GDM1 (cell line): Measurements from ENCODE around the gene PRR3.

Experiments
- DNase-seq: peaks from one replicate; lab custom pipeline; 2025; lab: John Stamatoyannopoulos, UW

PRR3 gene

DNA sequence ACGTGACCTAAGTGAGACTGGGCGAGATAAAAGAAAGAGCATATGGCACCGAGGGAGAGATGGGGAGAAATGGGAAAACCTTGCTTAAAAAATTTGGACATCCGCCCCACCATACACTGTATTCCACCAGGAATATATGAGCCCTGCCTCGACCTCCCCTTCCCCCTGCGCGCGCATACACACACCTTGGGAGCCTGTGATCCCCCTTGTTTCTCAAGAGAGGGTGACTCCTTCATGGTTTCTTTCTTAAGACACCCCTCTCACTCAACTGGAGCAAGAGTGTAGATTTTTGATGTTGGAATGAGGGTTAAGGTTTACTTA lies 14.6 kb downstream of the PRR3 start:
- DNase-seq, result no peak

DNA sequence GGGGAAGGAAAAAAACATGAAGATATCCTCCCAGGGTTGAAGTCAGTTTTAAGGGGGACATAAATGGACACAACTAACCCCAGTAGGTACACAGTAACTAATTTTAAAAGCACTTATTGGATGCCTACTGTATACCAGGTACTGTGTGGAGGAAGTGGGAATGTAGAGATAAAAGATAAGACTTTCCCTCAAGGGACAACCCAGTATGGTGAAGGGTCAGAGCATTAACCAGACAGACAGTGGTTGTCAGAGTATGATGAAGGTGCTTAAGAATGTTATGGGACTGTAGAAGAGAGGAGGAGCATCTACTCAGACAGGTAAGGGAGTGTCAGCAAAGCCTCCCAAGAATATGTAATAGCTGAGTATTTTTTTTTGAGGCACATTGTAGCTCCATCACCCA lies 15.1 kb downstream of the PRR3 start:
- no peak for DNase-seq

DNA sequence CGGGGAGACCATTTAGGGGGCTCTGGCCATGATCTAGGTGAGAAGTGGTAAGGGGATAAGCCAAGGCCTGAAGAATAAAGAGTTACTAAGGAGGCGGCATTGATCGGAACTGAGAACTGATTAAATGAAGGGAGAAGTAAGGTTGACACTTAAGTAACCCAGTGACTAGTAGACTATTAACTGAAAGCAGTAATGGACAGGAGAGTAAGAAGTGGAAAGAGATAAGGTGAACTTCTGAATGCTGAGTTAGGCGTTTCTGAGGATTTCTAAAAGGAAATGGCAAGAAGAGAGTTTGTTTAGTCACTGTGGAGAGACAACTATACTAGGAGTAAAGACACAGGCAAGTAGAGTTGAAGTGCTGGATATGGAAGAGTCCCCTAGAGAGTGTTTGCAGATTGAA lies 16.0 kb downstream of the PRR3 start:
- no peak for DNase-seq

DNA sequence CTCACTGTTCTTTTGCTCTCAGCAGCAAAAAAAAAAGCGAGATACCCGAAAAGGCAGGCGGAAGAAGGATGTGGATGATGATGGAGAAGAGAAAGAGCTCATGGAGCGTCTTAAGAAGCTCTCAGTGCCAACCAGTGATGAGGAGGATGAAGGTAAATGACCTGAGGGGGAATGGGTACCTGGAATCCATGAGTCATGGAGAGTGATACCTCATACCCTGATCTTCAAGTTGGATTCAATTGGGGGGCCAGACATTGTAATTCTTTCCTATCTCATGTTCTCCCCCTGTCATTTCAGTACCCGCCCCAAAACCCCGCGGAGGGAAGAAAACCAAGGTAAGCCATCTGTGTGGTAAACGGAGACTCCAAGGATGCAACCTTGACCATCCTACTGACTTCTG lies 21.0 kb downstream of the PRR3 start:
- DNase-seq, result no peak

DNA sequence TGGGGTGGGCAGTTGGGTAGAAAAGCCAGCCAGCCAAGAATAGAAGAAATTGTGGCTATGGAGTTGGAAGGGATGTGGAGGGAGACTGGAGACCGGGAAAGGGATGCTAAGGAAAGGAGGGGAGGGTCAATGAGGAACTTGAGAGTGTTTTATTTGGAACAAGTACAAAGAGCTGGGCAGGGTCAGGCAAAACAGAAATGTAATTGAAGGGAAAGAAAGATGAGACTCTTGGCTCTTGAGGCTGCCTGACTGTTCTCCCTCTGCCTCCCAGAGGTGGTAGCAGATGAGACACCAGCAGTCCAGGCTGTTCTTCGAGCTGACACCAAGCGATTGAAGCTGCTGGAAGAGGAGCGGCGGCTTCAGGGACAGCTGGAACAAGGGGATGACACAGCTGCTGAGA lies 26.8 kb downstream of the PRR3 start:
- DNase-seq, result no peak

DNA sequence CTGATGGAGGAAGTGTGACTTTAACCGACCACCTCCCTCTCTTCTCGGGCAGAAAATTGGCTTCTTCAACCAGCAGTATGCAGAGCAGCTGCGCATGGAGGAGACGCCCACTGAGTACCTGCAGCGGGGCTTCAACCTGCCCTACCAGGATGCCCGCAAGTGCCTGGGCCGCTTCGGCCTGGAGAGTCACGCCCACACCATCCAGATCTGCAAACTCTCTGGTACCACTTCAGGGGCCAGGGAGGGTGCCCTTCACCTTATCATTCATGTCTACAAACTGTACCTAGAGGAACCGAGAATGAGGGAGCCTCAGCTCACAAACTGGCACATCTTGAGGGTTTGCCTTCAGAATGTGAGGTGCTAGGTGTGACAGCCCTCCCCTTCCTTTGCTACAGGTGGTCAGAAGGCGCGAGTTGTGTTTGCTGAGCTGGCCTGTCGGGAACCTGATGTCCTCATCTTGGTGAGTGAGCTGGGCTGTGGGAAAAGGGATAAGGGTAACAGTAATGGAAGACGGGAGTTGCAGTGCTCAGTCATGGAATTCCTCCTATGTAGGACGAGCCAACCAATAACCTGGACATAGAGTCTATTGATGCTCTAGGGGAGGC lies 32.8 kb downstream of the PRR3 start:
- DNase-seq, result no peak

DNA sequence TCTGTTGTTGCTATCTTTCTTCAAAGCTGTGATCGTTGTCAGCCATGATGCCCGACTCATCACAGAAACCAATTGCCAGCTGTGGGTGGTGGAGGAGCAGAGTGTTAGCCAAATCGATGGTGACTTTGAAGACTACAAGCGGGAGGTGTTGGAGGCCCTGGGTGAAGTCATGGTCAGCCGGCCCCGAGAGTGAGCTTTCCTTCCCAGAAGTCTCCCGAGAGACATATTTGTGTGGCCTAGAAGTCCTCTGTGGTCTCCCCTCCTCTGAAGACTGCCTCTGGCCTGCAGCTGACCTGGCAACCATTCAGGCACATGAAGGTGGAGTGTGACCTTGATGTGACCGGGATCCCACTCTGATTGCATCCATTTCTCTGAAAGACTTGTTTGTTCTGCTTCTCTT lies 33.4 kb downstream of the PRR3 start:
- DNase-seq, result no peak

DNA sequence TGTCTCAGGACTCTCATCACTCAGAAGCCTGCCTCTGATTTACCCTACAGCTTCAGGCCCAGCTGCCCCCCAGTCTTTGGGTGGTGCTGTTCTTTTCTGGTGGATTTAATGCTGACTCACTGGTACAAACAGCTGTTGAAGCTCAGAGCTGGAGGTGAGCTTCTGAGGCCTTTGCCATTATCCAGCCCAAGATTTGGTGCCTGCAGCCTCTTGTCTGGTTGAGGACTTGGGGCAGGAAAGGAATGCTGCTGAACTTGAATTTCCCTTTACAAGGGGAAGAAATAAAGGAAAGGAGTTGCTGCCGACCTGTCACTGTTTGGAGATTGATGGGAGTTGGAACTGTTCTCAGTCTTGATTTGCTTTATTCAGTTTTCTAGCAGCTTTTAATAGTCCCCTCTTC lies 33.9 kb downstream of the PRR3 start:
- DNase-seq, result no peak

DNA sequence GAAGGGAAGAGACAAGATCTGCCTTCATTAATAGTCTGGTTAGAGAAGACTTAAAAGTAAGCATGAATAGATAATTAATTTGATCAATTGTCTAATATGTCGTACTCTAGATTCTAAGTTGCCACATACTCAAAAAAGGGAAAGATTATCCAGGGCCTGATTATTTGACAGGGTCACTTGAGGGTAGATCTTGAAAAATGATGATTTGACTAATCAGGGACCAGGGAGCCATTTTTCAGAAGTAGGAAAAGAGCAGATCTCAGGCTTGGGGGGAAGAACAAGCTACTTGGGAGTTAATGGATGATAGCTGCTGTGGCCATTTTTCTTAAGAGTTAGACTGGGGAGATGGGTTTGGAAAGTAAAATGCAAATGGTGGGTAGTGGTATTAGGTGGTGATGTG lies 35.2 kb downstream of the PRR3 start:
- no peak for DNase-seq

DNA sequence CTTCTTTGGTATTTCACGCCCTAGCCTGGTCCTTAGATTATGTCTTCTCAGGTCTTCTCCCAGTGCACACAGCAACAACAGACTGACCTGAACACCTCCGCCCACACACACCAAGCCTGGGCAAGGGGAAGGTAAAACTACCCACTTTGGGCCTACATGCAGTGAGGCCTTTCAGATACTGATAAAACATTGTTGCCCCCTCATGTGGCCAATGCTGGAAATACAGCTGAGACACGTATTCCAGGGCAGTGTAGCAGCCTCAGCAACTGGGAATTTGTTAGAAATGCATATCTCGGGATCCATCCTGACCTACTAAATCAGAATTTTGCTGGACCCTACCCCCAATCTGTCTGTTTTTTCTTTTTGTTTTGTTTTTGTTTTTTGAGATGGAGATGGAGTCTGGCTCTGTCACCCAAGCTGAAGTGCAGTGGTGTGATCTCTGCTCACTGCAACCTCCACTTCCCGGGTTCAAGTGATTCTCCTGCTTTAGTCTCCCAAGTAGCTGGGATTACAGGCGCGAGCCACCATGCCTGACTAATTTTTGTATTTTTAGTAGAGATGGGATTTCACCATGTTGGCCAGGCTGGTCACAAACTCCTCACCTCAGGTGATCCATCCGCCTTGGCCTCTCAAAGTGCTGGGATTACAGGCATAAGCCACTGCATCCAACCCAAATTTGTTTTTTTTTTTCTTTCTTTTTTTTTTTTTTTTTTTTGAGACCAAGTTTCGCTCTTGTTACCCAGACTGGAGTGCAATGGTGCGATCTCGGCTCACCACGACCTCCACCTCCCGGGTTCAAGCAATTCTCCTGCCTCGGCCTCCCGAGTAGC lies 40.4 kb downstream of the PRR3 start:
- DNase-seq, result peak; percentile 52

DNA sequence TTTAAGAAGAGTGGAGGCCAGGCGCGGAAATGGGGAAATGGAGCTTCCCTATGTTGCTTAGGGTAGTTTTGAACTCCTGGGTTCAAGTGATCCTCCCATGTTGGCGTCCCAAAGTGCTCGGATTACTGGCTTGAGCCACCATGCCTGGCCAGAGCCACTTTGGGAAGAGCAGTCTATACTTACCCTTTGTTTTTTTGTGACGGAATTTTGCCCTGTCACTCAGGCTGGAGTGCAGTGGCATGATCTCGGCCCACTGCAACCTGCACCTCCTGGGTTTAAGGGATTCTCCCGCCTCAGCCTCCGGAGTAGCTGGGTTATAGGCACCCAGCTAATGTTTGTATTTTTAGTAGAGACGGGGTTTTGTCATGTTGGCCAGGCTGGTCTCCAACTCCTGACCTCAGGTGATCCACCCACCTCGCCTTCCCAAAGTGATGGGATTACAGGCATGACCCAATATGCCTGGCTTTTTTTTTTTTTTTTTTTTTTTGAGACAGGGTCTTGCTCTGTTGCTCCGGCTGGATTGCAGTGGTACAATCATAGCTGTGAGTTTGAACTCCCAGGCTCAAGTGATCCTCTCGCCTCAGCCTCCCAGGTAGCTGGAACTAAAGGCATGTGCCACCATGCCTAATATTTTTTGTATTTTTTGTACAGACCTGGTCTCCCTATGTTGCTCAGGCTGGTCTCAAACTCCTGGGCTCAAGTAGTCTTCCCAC lies 42.0 kb downstream of the PRR3 start:
- no peak for DNase-seq

DNA sequence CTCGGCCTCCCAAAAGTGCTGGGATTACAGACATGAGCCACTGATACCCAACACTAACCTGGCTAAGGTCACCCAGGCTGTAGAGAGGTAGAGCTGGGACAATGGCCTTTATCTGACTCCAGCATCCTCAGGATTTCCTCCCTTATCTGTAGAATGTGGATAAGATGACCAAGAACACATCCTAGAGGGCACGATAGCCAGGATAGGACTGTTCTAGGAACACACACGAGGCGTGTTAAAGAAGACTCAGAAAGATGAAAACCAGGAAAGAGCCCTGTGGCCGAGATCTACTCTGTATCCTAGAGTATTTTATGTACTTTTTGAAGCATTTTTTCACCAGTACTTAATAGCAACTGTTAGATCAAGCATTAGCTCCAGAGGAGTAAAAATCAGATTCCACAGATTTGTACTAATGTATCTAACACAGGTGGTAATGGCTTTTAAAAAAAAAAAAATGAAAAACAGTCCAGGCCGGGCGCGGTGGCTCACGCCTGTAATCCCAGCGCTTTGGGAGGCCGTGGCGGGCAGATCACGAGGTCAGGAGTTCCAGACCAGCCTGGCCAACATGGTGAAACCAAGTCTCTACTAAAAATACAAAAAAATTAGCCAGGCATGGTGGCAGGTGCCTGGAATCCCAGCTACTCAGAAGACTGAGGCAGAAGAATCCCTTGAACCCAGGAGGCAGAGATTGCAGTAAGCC lies 42.7 kb downstream of the PRR3 start:
- no peak for DNase-seq

DNA sequence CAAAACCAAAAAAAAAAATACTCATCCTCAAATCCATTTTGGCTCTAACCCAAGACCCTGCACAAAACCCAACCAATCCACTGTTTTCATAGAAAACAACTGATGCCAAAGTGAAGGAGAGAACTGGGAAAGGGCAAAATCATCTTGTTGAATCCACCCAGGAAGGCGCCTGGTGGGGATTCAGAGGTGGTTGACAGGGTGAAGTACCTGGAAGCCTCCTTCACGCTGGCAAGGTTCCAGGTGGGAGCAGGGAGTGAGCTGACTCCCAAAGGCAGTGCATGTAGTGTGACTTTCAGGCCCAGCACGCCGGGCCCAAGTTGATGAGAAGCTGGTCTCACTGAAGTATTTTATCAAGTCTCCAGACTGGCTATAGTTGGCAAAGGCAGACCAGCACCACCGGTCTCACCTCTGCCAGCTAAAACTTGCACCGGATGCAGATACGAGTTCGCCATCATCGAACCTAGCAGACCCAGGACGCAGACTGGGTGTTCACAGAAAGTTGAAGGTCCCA lies 43.4 kb downstream of the PRR3 start:
- no peak for DNase-seq

DNA sequence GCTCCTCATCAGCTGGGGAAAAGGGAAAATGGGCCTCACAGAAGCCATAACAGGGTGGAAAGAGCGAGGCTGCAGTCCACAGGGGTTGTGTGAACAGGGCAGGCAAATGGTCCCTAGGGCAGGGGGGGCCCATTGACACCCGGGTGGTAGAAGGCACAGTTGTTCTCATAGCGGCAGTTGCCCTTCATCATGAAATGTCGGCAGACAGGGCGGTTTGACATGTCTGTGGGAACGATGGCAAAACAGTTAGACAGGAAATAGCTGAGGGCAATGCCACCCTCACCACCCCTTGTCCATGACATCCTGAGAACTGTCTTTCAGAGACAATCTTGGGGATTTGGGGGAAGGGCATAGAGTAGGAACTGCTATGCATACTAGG lies 44.3 kb downstream of the PRR3 start:
- no peak for DNase-seq

DNA sequence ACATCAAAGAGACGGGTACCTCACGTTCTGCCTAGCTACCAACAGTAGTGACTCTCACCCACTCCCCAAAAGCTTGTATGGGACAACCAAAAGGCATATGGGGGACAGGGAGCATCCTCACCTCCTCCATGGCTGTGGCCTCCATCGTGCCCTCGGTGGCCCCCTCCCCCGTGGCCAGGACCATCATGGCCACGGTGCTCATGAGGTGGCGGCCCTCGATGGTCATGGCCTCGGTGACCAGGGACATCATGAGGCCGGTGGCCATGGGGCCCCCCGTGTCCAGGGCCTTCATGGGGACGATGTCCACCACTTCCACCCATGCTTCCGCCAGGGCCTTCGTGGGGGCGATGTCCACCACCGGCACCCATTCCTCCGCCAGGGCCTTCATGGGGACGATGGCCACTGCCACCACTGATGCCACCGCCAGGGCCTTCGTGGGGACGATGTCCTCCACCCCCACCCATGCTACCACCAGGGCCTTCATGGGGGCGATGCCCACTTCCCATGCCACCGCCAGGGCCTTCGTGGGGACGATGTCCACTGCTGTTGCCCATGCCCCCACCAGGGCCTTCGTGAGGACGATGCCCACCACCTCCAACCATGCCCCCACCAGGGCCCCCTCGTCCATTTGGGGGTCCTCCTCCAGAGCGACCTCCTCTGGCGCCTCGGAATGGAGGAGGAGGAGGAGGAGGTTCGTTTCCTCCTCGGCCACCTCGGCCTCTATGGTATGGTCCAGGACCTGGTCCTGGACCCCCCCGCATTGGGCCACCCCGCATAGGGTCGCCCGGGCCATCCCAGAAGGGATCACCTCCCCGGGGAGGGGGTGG lies 44.9 kb downstream of the PRR3 start:
- no peak for DNase-seq

DNA sequence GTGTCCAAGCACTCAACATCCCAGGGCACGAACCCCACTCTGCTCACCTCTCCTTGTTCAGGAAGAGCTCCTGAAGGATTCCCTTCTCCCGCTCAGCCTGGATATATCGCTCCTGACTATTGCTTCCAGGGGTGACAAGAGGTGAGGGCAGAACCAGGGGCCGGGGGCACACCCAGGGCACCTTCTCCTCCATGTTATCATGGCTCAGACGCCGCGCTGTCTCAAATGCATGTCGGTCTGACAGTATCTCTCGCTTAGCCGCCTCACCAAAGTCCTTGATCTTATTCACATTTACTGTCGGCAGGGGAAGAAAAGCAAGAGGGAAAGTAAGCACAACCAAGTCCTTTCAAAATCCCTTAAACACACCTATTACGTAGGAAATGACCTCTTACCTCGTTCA lies 46.9 kb downstream of the PRR3 start:
- no peak for DNase-seq

DNA sequence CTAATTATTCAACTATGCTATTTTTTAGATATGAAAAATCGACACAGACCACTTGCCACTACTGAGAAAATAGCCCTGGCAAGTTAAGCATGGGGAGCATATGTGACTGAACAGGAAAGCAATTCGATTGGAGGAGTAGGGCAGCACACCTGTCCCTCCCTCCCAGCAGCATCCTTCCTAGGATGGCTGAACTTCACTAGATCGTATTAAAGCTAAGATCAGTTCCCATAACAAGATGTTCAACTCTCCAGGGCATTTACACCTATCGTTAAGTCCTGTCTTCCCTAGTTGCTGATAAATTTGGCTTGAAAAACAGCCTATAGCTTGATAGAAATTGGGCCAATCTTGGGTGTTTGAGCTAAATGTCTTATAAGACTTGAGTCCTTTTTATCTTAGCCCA lies 53.0 kb downstream of the PRR3 start:
- DNase-seq, result no peak

DNA sequence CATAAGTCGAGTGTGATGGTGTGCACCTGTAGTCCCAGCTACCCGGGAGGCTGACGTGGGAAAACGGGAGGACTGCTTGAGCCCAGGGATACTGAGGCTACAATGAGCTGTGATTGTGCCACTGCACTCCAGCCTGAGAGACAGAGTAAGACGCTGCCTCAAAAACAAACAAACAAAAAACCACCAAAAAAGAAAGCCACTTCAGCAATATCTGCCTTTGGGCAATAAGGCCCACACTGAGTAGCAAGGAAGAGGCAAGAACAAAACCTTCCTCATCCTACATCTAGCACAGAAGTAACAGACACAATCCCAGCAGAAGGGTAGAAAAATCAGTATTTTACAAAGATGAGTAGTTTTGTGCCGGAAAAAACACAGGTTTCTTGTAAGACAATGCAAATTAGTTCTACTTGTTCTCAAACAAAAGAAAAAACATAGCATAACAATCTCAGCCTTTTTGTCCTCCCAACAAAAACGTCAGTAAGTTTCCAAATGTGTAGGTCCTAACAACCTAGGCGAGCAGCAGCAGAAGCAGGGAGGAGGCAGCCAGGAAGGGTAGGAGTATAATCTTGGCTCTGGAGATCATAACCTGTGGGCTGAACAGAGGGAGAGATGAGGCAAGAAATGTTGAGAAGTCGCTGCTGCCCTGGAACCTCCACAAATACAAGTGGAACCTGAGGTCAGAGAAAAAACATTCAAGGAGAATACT lies 54.2 kb downstream of the PRR3 start:
- DNase-seq, result no peak

DNA sequence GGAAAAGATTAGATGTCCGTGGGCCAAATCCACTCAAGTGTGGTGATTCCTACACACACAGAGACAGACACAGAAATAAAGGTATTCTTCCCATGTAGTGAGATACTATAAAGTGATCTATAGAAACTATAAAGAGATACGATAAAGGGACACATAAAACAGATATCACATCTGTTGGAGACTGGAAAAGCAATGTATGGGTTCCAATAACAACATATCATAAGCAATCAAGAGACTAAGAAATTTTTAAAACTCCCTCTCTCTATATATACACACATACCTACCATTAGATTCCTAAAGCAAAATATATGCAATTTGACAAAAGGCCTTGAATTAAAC lies 54.7 kb downstream of the PRR3 start:
- DNase-seq, result no peak

DNA sequence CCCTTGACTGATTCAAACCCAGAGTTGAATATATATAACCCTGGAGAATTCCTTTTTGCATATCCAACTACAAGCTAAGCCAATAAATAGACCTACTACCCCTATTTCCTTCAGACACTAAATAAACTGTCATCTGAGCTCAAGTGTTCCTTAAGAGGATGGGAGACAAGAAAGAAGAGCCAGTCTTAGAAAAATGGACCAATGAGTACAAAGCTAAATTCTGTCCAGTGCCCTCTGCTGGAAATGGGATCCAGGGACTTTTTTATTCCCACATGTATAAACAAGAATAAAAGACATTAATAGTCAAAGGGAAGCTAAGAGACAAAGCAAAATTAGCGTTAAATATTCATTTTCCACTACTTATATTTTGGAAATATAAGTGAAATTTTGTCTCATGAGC lies 55.1 kb downstream of the PRR3 start:
- no peak for DNase-seq

DNA sequence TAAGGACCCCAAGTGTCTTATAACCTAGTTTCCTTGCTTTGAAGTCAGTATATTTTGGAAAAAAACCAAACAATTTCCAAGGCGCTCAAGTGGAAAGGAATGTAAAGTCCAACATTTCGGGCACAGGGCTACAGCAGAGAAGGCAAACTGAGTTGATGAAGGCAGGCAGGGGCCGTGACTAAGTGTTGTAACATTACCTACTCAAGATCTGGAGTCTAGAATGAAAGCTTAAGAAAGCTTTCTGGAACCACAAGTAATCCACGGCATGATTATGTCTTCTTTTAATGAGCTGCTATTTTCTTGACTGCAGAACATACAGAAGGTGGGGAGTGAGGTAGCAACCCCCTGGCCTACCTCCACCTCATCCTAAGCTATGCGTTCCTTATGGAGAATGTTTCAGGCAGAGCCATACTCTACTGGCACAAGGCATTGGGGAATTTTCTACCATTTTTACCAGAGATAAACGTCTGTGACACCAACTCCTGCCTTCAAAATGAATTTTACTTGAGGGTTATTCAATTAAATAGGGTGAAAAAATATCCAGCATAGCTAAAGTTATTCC lies 55.7 kb downstream of the PRR3 start:
- DNase-seq, result no peak
